Renal pelvis (tissue), 4 donors: ENCODE measurements around the gene LRCH4. TPM values are rescaled to one million over a fixed set of nuclear protein-coding genes. Genes with fewer than 3 reads are reported as not detected.
"Not testable (repeated sequence)": the region's sequence is repeated elsewhere in the genome, so short reads cannot be mapped to it uniquely, and the experiment has no call there.

Experiments used
- DNase-seq: peaks from one replicate; pipeline ENCODE4 v3.0.0-alpha.2; 2013
- polyA plus RNA-seq, 3 donors: library from polyadenylated mRNA; unstranded; fragments of 120-200 nt; gene quantifications; one replicate each; pipeline ENCODE4 v1.2.1, GENCODE V29; 2013; ENCODE audit not compliant: insufficient read length in 3 of 3

Gene LRCH4
- polyA plus RNA-seq, 3 donors, result 43.7 to 56.0 (median 46.8) TPM

DNA sequence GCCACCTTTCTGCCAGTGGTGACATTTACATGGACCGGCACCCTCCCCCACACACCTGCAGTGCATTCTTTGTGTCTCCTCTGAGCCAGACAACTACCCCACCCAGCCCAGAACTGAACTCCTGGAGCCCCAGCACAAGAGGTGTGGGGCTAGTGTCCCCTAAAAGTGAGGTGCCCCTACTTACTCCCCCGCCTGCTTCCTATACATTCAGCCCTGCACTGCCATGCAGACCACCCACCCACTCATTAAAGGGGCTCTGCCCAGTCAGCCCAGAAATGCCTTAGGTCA is 14.2 kb downstream of the LRCH4 start:
- DNase-seq, result no peak

DNA sequence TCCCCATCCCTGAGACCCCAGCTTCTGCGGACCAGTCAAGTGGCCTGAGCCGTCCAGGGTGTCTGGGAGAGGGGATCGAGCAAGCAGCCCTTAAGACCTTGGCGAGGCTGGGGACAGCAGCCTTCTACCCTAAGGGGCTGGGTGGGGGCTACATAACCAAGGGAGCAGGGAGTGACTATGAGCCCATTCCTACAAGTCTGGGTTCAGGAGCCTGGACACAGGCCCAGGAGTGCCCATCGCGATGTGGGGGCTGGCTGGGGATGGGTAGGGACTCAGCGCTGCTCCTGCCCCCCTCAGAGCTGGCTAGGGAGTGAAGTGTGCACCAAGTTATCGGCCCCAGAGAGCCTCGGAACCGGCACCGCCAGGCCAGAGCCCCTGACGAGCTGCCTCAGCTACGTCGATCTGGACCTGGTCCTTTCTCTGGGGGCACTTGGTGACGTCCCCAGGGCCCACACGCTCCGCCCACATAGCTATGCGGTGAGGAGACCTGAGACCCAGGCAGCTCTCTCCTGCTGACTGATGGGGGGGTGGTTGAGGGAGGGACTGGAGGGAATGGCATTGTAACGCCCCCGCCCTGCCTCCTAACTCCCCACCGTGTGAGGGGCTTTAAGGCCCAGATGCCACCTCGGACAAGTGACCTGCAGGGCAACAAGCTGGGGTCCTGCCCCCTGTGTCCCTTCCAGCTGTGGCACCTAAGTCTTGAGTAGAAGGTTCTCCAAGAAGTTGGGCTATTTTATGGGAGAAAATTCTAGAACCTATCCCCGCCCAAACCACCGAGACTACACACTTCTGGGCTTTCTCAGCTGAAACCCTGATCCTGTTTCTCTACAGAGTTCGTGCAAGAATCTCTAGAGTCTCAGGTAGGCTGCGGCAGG is 14.7 kb downstream of the LRCH4 start:
- DNase-seq, result no peak

DNA sequence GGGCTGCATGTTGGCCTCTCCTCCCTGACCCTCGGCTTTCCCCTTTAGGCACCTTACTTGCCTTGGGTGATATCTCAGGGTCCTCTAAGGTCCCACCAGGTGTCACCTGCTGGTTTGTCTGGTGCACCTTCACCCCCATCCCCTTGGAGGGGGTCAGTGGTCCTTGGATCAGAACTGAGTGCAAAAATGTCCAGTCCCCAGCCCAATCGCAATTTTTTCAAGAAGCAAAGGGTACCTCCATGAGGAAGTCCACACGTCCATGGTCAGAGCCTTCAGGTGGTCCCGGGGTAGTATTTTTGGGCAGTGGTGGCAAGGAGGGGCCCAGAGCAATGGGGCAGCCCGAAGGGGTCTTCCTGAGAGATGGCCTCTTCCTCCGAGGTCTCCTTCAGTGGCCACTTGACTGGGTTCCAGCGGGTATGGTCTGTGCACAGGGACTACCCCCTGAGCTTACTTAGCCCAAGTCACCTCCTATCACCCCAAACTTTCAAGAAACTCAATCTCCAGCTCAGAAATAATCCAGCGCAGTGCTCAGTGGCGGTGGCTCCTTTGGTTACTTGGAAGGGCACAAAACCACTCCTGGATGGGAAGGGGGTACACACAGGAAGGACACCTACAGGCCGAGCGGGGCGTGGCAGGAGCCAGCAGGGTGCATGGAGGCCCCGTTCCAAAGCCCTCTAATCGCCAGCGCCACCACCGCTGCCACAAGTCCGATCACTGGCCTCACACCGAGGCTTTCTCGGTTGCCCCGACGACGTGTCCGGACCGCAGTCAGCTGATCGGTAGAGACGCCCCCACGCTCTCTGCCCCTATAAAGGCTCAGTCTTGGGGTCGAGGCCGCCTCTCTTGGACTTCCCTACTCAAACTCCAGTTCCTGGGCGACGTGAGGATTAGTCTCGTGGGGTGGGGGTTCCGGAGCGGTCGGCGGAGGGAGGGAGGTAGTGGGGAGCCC is 16.8 kb downstream of the LRCH4 start:
- no peak for DNase-seq

DNA sequence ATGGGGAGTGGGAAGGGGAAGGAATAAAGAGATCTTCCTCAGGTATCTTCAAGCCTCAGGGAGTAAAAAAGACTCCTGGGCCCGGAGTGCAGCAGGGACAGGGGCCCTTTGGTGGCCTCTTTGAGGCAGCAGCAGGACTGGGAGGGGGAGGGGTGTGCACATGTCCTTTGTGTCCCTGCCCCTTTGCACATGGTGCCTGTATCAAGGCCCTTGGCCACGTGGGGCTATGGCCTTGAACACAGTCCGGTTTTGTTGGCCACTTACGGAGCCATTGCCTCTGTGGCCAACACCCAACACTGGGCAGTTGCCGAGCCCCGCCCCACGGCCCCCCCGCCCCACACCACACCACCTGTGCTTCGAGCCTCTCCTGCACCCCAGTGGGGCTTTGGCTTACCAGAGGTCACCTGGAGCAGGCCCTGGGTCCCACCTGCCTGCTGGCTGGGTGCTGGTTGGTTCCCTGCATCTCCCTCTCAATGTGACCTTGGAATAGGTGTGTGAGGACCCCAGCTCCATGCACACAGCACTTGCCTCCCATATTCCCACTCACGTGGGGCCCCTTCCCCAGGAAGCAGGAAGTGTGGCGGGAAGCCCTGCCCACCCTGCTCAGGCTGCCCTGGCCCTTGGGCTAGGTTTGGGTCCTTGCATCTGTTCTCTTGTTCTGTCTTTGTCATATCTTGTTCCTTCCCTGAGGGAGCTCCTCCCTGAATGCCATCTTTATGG is 17.6 kb downstream of the LRCH4 start:
- no peak for DNase-seq

DNA sequence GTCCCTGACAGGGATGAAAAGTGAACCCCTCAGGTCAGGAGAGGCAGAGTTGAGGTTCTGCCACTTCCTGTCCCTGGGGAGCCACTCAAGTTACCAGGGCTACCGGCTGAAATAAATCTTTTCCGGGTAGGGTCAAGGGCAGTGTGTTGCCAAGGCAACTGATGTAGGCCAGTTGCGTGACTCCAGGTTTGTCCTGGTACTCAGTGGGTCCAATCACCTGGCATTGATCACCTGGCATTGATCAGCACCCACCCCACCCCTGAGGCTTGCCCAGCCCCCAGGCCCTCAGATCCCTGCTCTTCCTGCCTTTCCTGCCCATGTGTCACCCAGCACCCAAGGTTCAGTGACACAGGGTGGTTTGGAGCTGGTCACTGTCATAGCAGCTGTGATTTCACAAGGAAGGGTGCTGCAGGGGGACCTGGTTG is 18.2 kb downstream of the LRCH4 start:
- no peak for DNase-seq

DNA sequence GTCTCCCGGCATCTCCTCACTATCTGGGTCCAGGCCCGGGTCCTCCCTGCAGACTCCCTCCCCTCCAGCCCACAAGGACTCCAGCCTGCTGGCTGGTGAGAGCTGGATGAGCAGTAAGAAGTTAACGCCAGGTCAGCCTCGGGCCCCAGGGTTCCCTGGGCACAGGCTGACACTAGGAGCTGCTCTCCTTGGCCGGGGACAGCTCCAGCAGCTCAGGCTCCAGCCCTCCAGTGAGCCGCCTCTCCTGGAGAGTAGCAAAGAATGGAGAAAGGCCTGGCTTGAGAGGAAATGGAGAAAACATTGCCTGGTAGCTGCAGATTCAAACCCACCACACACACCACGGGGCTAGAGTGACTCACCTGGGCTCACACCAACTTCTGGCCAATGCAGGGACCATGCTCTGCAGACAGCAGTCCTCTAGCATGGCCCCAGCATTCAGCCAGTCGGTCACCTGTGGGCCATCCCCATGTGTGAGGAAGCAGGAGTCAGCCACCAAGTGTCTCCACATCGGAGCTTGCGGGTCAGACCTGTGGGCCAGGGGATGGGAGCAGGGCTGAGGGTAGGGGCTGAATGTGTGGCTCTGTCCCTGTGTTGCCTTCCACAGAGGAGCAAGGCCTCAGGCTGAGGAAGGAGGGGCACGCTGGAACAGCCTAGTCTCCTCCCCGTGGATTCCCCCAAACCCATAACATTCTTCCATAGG is 18.7 kb downstream of the LRCH4 start:
- no peak for DNase-seq

DNA sequence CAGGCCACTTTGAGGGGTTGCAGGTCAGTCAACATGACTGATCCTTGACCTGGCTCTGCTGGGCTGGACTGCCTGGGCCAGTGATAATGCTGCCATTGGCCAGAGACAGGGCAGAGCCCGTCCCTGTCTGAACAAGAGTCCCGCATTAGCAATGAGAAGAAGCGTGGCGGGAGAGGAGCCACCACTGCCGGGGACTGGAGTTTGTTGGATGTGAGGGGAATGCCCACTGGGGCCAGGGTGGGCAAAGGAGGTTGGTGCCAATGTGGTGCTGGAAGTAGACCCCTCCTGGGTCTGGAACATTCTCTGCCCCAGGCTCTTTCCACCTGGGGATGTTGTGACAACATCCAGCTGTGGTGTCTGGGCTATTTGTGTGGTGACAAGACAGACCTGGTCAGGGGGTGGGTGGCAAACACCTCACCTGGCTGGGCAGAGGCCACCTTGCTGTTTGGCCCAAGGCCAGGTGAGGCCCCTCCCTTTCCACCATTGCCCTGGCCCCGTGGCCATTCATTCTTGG is 19.9 kb downstream of the LRCH4 start:
- DNase-seq, result no peak

DNA sequence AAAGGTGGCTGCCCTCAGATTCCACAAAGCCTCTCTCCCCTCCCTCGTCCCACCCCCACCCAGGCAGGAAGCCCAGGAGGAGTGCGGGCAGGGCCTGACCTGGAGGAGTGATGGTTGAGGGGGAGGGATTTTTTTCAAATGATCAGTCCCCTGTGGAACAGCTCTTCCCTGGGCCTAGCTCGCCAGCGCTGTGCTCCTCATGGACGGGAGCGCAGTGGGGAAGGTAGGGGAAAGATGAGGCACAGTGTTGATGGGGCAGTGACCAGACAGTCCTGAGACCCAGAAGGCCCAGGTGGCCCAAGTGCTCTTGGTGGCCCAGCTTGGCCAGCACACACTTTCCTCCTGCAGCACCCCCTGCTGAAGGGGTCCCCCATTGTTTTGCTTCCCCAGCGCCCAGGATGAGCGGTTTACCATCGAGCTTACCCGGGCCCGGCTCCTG is 20.8 kb downstream of the LRCH4 start:
- no peak for DNase-seq

DNA sequence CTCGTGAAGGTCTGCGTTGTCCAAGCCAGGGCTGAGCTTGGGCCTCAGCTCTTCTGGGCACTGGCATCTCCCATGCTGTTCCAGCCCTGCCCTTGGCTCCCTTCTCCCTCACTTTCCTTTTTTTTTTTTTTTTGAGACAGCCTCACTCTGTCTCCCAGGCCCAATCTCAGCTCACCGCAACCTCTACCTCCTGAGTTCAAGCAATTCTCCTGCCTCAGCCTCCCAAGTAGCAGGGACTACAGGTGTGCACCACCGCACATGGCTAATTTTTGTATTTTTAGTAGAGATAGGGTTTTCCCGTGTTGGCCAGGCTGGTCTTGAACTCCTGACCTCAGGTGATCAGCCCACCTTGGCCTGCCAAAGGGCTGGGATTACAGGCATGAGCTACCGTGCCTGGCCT is 21.5 kb downstream of the LRCH4 start:
- DNase-seq, result not testable (repeated sequence)

DNA sequence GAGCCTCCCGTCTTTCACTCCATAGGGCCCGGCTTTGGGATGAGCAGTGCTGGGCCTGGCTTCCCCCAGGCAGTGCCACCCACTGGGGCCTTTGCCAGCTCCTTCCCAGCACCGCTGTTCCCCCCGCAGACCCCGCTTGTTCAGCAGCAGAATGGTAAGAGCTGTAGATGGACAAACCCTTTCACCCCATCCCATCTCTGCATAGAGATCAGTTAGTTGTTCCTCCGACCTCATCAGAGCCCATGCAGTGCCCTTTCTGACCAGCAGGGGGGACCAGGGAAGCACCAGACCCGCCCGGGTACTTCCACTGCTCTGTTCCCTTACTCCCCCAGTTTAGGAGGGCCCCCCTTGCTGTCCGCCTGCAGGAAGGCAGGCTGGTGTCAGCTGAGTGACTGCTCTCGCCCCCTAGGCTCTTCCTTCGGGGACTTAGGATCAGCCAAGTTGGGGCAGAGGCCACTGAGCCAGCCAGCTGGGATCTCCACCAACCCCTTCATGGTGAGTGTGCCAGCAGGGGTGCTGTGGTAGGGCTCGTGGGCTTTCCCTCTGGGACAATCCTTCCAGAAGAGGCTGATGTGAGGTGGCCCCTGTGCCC is 22.0 kb downstream of the LRCH4 start:
- no peak for DNase-seq

DNA sequence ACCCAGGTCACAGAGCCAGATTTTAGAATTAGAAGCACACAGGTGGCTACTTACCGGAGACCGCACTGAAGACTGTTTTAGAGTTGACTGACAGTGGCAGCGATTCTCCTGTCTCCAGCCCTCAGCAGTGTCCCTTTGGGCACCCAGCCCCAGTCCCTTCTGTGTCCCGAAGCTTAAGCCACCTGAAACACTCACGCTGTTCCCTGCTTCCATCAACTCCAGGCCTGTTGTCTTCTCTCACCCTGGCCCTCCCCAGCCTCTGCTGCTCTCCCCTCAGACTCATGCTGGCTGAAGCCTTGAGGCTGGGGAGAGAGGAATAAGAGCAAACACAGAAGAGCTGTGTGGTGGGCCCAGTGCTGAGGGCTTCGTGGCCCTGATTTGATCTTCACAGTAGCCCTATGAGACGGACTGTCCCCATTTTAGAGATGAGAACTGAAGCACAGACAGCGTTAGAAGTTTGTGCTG is 22.8 kb downstream of the LRCH4 start:
- no peak for DNase-seq

DNA sequence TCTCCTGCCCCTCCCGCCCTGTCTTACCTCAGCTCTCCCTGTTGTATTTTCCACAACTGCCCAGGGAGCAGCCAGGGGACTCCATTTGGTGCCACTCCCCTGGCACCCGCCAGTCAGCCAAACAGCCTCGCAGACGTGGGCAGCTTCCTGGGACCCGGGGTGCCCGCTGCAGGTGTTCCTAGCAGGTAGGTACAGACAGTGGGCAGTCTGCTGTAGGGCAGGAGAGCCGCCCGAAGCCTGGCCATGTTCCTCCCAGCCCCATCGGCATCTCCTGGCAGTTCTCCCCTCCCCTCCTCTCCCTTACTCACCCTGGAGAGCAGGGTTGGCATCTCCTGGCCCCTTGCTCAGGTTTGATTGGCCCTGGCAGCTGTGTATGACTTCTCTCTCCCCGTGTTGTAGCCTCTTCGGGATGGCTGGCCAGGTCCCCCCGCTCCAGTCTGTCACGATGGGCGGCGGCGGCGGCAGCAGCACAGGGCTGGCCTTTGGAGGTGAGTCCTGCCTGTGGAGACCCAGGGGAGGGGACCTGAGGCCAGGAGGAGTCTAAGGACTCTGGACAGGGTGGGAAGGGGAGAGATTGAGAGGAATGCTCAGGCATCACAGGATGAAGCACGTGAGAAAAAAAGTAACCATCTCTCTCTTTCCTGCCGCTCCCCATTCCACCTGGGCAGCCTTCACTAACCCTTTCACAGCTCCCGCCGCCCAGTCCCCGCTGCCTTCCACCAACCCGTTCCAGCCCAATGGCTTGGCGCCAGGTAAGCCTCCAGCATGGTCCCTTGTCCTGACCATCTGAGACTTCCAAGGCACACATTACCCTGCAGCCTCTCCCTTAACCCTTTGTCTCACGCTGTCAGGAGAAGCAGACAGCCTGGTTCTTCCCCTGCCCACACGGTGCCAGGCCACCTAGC is 23.5 kb downstream of the LRCH4 start:
- DNase-seq, result no peak

DNA sequence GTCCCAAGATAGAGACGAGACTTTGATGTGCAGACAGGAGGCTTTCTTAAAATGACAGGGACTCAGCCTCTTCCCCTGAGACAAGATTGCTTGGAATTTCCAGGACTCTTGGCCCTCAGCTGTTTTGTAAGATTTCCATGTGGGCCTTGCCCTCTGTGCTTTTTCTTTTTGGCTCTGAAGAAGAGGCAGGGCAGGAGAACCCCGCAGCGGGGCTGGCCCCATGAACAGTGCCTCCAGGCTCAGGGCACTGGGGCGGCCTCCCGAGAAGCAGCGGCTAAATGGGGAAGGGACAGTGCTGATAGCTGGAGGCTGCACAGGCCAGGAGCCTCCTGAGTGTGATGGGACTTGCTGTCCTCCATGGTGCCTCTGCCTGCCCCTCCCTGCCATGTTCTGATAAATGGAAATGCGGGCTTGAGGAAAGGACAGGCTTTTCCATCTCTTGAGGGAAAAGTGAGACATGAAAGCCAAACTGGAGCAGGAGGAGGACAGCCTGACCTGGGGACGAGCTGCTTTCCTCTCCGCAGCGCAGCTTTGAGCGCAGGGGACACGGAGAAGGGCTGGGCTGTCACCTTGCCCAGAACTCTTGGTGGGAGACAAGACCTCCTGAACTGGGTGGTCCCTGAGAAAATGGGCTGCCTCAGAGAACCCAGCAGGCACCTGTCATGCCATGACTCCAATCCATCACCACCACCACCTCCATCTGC is 24.3 kb downstream of the LRCH4 start:
- DNase-seq, result no peak

DNA sequence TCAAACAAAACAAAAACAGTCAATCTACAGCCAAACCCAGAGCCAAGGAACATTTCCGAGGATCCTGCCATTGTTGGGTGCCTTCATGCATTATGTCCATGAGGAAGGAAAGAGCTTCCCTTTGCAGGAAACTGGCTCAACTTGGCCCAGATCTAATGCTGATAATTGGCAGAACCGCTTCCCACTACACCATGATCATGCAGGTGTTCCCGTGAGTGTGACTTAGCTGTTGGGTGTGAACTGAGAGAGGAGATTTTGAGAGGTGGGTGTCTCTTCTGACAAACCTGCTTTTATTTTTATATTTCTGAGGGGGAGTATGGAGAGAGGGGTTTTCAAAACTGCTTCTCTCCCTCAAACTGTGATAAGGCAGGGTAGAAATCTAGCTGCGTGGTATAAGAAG is 26.8 kb downstream of the LRCH4 start:
- no peak for DNase-seq

DNA sequence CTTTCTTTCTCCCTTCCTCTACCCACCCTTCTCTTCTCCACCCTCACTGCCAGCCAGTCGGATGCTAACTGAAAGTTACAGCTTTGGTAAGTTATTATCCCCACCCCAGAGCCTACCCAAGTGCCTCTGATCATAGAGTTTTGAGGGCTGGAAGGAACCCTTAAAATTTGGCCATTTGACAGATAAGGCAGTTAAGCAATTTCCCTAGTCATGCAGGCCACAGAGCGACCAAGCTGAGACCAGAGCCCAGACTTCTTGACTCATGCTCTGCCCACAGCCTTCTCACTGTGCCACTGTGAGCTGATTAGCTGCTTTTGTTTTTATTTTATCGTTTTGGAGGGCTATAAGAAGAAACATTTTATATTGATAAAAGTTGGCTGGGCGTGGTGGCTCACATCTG is 29.4 kb downstream of the LRCH4 start:
- no peak for DNase-seq

DNA sequence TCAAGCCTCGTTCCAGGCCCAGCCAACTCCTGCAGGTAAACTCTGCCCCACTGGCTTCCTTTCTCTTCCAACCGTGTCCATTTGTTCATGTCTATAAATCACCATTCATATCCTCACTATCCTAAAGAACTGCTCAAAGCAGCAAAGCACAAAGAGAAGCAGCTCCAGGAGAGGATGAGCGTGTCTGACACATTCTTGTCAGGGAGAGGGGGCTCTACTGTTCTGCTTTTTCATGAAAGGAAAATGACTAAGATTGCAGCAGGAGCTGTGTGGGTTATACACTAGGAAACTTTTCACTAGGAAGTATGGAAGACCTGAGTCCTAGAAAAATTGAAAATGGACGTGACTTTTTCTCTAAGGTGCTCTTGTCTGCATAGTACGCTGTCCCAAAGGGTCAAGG is 30.2 kb downstream of the LRCH4 start:
- no peak for DNase-seq

DNA sequence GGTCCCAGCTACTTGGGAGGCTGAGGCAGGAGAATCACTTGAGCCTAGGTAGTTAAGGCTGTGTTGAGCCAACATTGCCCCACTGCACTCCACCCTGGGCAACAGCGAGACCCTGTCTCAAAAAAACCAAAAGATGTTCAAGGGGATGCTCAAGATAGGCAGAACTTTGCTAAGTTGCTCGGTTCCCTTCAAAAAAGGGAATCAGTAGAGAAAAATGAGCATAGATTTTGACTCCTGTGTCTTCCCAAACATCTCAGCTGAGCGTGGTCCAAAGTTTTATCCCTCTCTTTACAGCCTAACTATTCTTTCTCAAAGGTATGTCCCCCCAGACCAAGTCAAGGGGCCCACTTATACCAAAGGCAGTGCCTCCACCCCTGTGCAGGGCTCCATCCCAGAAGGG is 32.9 kb downstream of the LRCH4 start:
- DNase-seq, result no peak

DNA sequence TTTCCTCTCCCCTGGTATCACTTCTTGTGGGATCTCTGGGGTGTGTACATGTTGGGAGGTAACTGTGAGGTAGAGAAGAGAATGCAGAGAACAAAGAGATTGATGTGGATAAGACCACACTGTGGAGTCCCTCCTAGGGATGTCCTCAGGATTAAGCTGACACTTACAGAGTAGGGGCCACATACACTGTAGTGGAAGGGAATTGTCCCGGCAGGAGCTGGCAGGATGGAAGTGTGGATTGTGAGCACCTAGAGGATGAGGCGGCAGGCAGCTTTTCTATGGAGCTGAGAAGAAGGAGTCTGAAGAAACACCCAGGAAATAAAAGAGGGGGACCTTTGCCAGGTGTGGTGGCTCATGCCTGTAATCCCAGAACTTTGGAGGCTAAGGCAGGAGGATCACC is 33.4 kb downstream of the LRCH4 start:
- DNase-seq, result no peak

DNA sequence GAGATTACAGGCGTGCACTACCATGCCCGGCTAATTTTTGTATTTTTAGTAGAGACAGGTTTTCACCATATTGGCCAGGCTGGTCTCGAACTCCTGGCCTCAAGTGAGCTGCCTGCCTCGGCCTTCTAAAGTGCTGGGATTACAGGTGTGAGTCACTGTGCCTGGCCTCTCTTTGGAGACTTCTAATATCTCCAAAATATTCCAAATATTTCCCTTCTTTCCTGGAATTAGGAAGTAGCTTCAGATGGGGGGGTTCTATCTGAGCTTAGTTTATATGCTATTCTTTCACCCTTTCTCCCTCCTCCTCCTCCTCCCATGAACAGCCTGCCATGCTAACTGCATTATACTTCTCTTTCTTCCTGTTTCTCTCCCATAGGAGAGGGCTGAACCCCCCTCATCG is 37.5 kb downstream of the LRCH4 start:
- not testable (repeated sequence) for DNase-seq
